Astrocyte (in vitro differentiated cells and primary cell): ENCODE data around the gene SMG5. TPM values are rescaled to one million over a fixed set of nuclear protein-coding genes. Genes with fewer than 3 reads are reported as not detected.

Experiments used
- DNase-seq: peaks from one replicate; pipeline ENCODE4 v3.0.0-alpha.2; 2010; ENCODE audit warnings: low read depth
- FAIRE-seq: peaks from 2 replicates; lab custom pipeline; 2011; peaks lifted over from hg19 to GRCh38; lab: Jason Lieb, UNC
- H2AFZ ChIP-seq: 2 replicates; pipeline ENCODE4 v1.6.0; 2012; ENCODE audit warnings: low read depth, low read length, inconsistent platforms
- H3K27ac ChIP-seq: 2 replicates; pipeline ENCODE4 v1.5.1; 2011; ENCODE audit warnings: low read depth, low read length, inconsistent platforms
- H3K27me3 ChIP-seq: 2 replicates; pipeline ENCODE4 v1.6.0; 2011; ENCODE audit warnings: low read length, inconsistent platforms; ENCODE audit not compliant: insufficient read depth
- H3K36me3 ChIP-seq: 2 replicates; pipeline ENCODE4 v1.5.1; 2011; ENCODE audit warnings: low read length, inconsistent platforms; ENCODE audit not compliant: insufficient read depth
- H3K4me1 ChIP-seq: 2 replicates; pipeline ENCODE4 v1.5.1; 2011; ENCODE audit warnings: low read length, inconsistent platforms; ENCODE audit not compliant: insufficient read depth
- H3K4me2 ChIP-seq: 2 replicates; pipeline ENCODE4 v1.6.0; 2012; ENCODE audit warnings: low read length, inconsistent platforms
- H3K4me3 ChIP-seq: 2 replicates; pipeline ENCODE4 v1.5.1; 2011; ENCODE audit warnings: low read depth, mild to moderate bottlenecking, low read length, inconsistent platforms; ENCODE audit not compliant: insufficient read depth
- H3K79me2 ChIP-seq: 2 replicates; pipeline ENCODE4 v1.6.0; 2012; ENCODE audit warnings: mild to moderate bottlenecking, low read length, inconsistent platforms; ENCODE audit not compliant: insufficient read depth
- H3K9ac ChIP-seq: 2 replicates; pipeline ENCODE4 v1.6.0; 2012; ENCODE audit warnings: mild to moderate bottlenecking, low read length, inconsistent platforms
- H3K9me3 ChIP-seq: 2 replicates; pipeline ENCODE4 v1.5.1; 2012; ENCODE audit warnings: low read depth, mild to moderate bottlenecking, low read length, inconsistent platforms; ENCODE audit not compliant: insufficient read depth
- H4K20me1 ChIP-seq: 2 replicates; pipeline ENCODE4 v1.6.0; 2012; ENCODE audit warnings: low read length, inconsistent platforms; ENCODE audit not compliant: insufficient read depth
- H3K27ac Mint-ChIP-seq: one replicate; pipeline ENCODE4 v1.8.0; 2021; ENCODE audit warnings: mild to moderate bottlenecking, mixed read lengths; ENCODE audit not compliant: unreplicated experiment
- H3K27me3 Mint-ChIP-seq: one replicate; pipeline ENCODE4 v1.8.0; 2021; ENCODE audit warnings: low read depth, mixed read lengths; ENCODE audit not compliant: unreplicated experiment
- H3K36me3 Mint-ChIP-seq: one replicate; pipeline ENCODE4 v1.8.0; 2021; ENCODE audit warnings: low read depth, mixed read lengths; ENCODE audit not compliant: unreplicated experiment
- H3K4me1 Mint-ChIP-seq: one replicate; pipeline ENCODE4 v1.8.0; 2021; ENCODE audit warnings: low read depth, mixed read lengths; ENCODE audit not compliant: unreplicated experiment
- H3K4me3 Mint-ChIP-seq: one replicate; pipeline ENCODE4 v1.8.0; 2021; ENCODE audit warnings: mild to moderate bottlenecking, moderate library complexity, mixed read lengths; ENCODE audit not compliant: unreplicated experiment
- H3K9me3 Mint-ChIP-seq: one replicate; pipeline ENCODE4 v1.8.0; 2021; ENCODE audit warnings: mild to moderate bottlenecking, mixed read lengths; ENCODE audit not compliant: unreplicated experiment
- CTCF ChIP-seq: IDR thresholded peaks from 2 replicates; pipeline ENCODE4 v1.5.1; 2011; ENCODE audit warnings: low read depth, mild to moderate bottlenecking, inconsistent platforms, low read length, moderate library complexity; ENCODE audit not compliant: insufficient read depth
- EZH2 ChIP-seq: IDR thresholded peaks from 2 replicates; pipeline ENCODE4 v1.6.1; 2012; ENCODE audit warnings: mild to moderate bottlenecking, low read length, inconsistent platforms; ENCODE audit not compliant: insufficient read depth
- total RNA-seq: library from RNA; stranded (reverse); gene quantifications from 2 replicates; pipeline ENCODE4 v1.2.1, GENCODE V29; 2021

SMG5 gene
- total RNA-seq, 1 donor from 2014 or later: 81.4 TPM

GRCh38 chr1:156298852-156299357 lies 16.3 kb upstream of the SMG5 start, which contains the start of gene VHLL:
VHLL (minus strand) TSS chr1:156299307; CDS start chr1:156299189, 118 bp downstream.
- no peak within 1 kb of the TSS for H2AFZ ChIP-seq
- peaks cover 4% of the 10 kb centered on the region for H3K9me3 Mint-ChIP-seq
- H3K36me3 Mint-ChIP-seq: peaks cover 5% of the 10 kb centered on the region
- no peaks in the 10 kb centered on the region for H4K20me1 ChIP-seq
- H3K27ac ChIP-seq: no peak within 1 kb of the TSS
- TF ChIP-seq CTCF (no peak), EZH2 (no peak)
- peaks cover 10% of the 10 kb centered on the region for H3K79me2 ChIP-seq
- H3K27me3 ChIP-seq: no peaks in the 10 kb centered on the region
- FAIRE-seq: no peak
- DNase-seq: no peak
- H3K4me2 ChIP-seq: no peak within 1 kb of the TSS
- H3K27ac Mint-ChIP-seq: no peak within 1 kb of the TSS
- H3K9ac ChIP-seq: no peak within 1 kb of the TSS
- no peak within 1 kb of the TSS for H3K4me3 Mint-ChIP-seq
- no peaks in the 10 kb centered on the region for H3K4me1 Mint-ChIP-seq
- no peaks in the 10 kb centered on the region for H3K36me3 ChIP-seq
- peaks cover 10% of the 10 kb centered on the region for H3K4me1 ChIP-seq
- H3K4me3 ChIP-seq: no peak within 1 kb of the TSS
- H3K9me3 ChIP-seq: no peaks in the 10 kb centered on the region
- no peaks in the 10 kb centered on the region for H3K27me3 Mint-ChIP-seq

GRCh38 chr1:156295391-156295947 lies 12.8 kb upstream of the SMG5 start, which contains the start of gene GLMP:
GLMP (minus strand) TSS chr1:156295679; CDS start chr1:156295645, 34 bp downstream.
- H3K9ac ChIP-seq: peak within 1 kb of the TSS; percentile 88
- peak within 1 kb of the TSS; percentile 77 for H3K4me3 ChIP-seq
- Mint-ChIP-seq H3K4me3 (peak within 1 kb of the TSS; percentile 88), H3K4me1 (no peaks in the 10 kb centered on the region), H3K27ac (no peak within 1 kb of the TSS), H3K9me3 (peaks cover 2% of the 10 kb centered on the region), H3K27me3 (no peaks in the 10 kb centered on the region), H3K36me3 (peaks cover 6% of the 10 kb centered on the region)
- no peaks in the 10 kb centered on the region for H3K9me3 ChIP-seq
- FAIRE-seq: peak; percentile 54
- peak within 1 kb of the TSS; percentile 77 for H2AFZ ChIP-seq
- no peaks in the 10 kb centered on the region for H4K20me1 ChIP-seq
- H3K36me3 ChIP-seq: no peaks in the 10 kb centered on the region
- TF ChIP-seq EZH2 (no peak), CTCF (no peak)
- H3K27ac ChIP-seq: peak within 1 kb of the TSS; percentile 15
- DNase-seq: peak; percentile 51
- peaks cover 10% of the 10 kb centered on the region for H3K4me1 ChIP-seq
- H3K27me3 ChIP-seq: no peaks in the 10 kb centered on the region
- H3K4me2 ChIP-seq: peak within 1 kb of the TSS; percentile 98
- peaks cover 12% of the 10 kb centered on the region for H3K79me2 ChIP-seq

- H3K9me3 ChIP-seq: no peaks in the 10 kb centered on the region
- peaks cover 10% of the 10 kb centered on the region for H3K4me1 ChIP-seq
- H2AFZ ChIP-seq: no peak overlapping the region
- peaks cover 12% of the 10 kb centered on the region for H3K79me2 ChIP-seq
- H3K4me1 Mint-ChIP-seq: no peaks in the 10 kb centered on the region
- FAIRE-seq (no peak), DNase-seq (no peak)
- H3K36me3 Mint-ChIP-seq: peaks cover 7% of the 10 kb centered on the region
- no peak overlapping the region for H3K4me3 ChIP-seq
- no peak overlapping the region for H3K9ac ChIP-seq
- H3K27me3 Mint-ChIP-seq: no peaks in the 10 kb centered on the region
- H3K27me3 ChIP-seq: no peaks in the 10 kb centered on the region
- no peak overlapping the region for H3K4me2 ChIP-seq
- TF ChIP-seq EZH2 (no peak), CTCF (no peak)
- H3K9me3 Mint-ChIP-seq: no peaks in the 10 kb centered on the region
- H3K27ac ChIP-seq: no peak overlapping the region
- H3K27ac Mint-ChIP-seq: no peak overlapping the region
- H3K4me3 Mint-ChIP-seq: no peak overlapping the region
- H4K20me1 ChIP-seq: no peaks in the 10 kb centered on the region
- no peaks in the 10 kb centered on the region for H3K36me3 ChIP-seq
These were observed 11.3 kb upstream of the SMG5 start for GRCh38 chr1:156293895-156294294.
